ENCODE results near the gene SNX15.

GRCh38 chr11:65047581-65048422 is 20.6 kb downstream of the SNX15 start:
- no peak for TF ChIP-seq CTCF (IDR thresholded peaks at IDR 0.05)
- TF ChIP-seq ZFX (IDR thresholded peaks at IDR 0.05; ENCODE audit: borderline replicate concordance): no peak
